NCI-H526 (cell line): Measurements from ENCODE around the gene EGFL7.
A peak's percentile ranks its signal among the peaks of the same experiment; 100 is the strongest.
"Not testable (repeated sequence)": the region's sequence is repeated elsewhere in the genome, so short reads cannot be mapped to it uniquely, and the experiment has no call there.

Source experiments
- DNase-seq, 2 experiments: peaks; one replicate each; lab custom pipeline; 2025; lab: John Stamatoyannopoulos, UW

EGFL7 gene

GRCh38 chr9:136624184-136624951 lies 38.3 kb upstream of the EGFL7 start:
- peak in 1 of 2 experiments; percentile 38 for DNase-seq

- peak; percentile 57 to 87 for DNase-seq
These were observed 37.3 kb upstream of the EGFL7 start for GRCh38 chr9:136625101-136626065.

GRCh38 chr9:136626066-136626725 lies 36.5 kb upstream of the EGFL7 start:
- no peak for DNase-seq

- peak; percentile 27 to 68 for DNase-seq
These were observed 35.7 kb upstream of the EGFL7 start for GRCh38 chr9:136626740-136627642.

GRCh38 chr9:136627703-136628102 lies 35.0 kb upstream of the EGFL7 start:
- DNase-seq, result no peak

GRCh38 chr9:136628268-136628667 lies 34.4 kb upstream of the EGFL7 start:
- no peak for DNase-seq

GRCh38 chr9:136629001-136629878 lies 33.5 kb upstream of the EGFL7 start:
- no peak for DNase-seq

GRCh38 chr9:136629879-136630661 lies 32.6 kb upstream of the EGFL7 start:
- peak in 1 of 2 experiments; percentile 80 for DNase-seq

GRCh38 chr9:136630662-136630992 lies 32.1 kb upstream of the EGFL7 start:
- no peak for DNase-seq

- DNase-seq, result peak; percentile 22 to 85
These were observed 31.4 kb upstream of the EGFL7 start for GRCh38 chr9:136631038-136632000.

GRCh38 chr9:136632072-136632471 lies 30.6 kb upstream of the EGFL7 start:
- not testable (repeated sequence) for DNase-seq

- DNase-seq, result not testable (repeated sequence)
These were observed 30.1 kb upstream of the EGFL7 start for GRCh38 chr9:136632491-136633106.

GRCh38 chr9:136634904-136635303 lies 27.8 kb upstream of the EGFL7 start:
- DNase-seq, result no peak

GRCh38 chr9:136640171-136641111 lies 22.3 kb upstream of the EGFL7 start:
- DNase-seq, result no peak

GRCh38 chr9:136642439-136642921 lies 20.2 kb upstream of the EGFL7 start:
- no peak for DNase-seq

GRCh38 chr9:136643596-136644342 lies 18.9 kb upstream of the EGFL7 start:
- DNase-seq, result no peak
